Right ventricle myocardium inferior (tissue), 1 donor: ENCODE data around the gene RDX. TPM values are rescaled to one million over a fixed set of nuclear protein-coding genes. Genes with fewer than 3 reads are reported as not detected.

Experiments
- ATAC-seq: fragments of 200-7000 bp; cut with Tn5 transposase; one replicate; pipeline ENCODE4 v1.9.1; 2020; ENCODE audit warnings: mild to moderate bottlenecking, moderate library complexity
- DNase-seq: peaks from one replicate; pipeline ENCODE4 v3.0.0; 2021; ENCODE audit errors: missing footprints
- intact Hi-C: fragments of 100-400 bp; cut with DNase I; formaldehyde crosslinking; loops from one replicate; pipeline ENCODE4 v1.11.0; 2022
- total RNA-seq: library from RNA; stranded (reverse); fragmentation: NEBNext Ultra II Directional; extraction: Animal tissue kit (Norgen Biotek cat#: 25700); gene quantifications from one replicate; pipeline ENCODE4 v1.2.1, GENCODE V29; 2021
- donor health status: DM: no; HTN: yes; CAD: no; lungs with severe emphysema.

RDX gene
- total RNA-seq, 1 donor from 2014 or later = 116 TPM

DNA sequence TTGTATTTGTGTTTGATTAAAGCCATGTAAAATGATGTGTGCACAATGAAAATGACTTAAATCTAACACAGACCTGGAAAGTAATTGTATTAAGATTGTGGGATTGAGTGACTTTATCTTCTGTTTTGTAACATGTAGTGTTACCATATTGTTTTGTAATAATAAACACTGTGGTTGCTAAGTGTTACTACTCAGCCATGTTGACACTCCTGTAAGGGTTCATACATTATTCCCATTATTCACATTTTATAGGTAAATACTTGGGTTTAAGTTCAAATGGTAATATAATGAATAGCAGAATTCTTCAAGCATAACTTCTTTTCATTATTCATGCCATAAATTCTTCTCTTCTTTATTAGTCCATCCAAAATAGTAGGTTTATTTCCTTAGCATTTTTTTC lies 134.2 kb downstream of the RDX start:
- no peak for ATAC-seq
- intact Hi-C loops = no loop called here
- no peak for DNase-seq

GRCh38 chr11:110161061-110161460 lies 135.4 kb downstream of the RDX start:
- no peak for DNase-seq
- intact Hi-C loops = no loop called here
- no peak for ATAC-seq

DNA sequence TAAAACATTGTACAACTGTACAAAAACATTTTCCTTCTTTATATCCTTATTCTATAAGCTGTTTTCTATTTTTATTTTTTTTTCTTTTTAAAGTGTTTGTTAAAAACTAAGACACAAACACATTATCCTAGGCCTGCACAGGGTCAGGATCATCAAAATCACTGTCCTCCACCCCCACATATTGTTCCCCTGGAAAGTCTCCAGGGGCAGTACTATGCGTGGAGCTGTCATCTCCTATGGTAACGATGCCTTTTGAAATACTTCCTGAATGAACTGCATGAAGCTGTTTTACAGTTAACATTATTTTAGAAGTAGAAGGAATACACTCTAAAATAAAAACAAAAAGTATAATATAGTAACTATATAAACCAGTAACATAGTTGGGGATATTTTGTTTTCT lies 136.0 kb downstream of the RDX start:
- ATAC-seq (no peak), DNase-seq (no peak)
- intact Hi-C loops = no loop called here

DNA sequence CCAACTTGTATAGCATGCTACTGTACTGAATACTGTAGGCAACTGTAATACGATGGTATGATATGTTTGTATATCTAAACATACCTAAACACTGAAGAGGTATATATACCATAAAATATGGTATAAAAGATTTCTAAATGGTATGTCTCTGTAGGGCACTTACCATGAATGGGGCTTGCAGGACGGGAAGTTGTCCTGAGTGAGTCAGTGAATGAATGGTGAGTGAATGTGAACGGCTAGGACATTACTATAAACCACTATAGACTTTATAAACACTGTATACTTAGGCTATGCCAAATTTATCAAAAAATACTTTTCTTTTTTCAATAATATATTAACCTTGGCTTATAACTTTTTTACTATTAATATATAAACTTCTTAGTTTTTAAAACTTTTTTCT lies 136.4 kb downstream of the RDX start:
- intact Hi-C loops = no loop called here

GRCh38 chr11:110159476-110159875 lies 136.9 kb downstream of the RDX start:
- ATAC-seq = no peak
- DNase-seq = no peak
- intact Hi-C loops = no loop called here

More for the DNA sequence above, 136.4 kb downstream of the RDX start:
- no peak for DNase-seq
- ATAC-seq = no peak

DNA sequence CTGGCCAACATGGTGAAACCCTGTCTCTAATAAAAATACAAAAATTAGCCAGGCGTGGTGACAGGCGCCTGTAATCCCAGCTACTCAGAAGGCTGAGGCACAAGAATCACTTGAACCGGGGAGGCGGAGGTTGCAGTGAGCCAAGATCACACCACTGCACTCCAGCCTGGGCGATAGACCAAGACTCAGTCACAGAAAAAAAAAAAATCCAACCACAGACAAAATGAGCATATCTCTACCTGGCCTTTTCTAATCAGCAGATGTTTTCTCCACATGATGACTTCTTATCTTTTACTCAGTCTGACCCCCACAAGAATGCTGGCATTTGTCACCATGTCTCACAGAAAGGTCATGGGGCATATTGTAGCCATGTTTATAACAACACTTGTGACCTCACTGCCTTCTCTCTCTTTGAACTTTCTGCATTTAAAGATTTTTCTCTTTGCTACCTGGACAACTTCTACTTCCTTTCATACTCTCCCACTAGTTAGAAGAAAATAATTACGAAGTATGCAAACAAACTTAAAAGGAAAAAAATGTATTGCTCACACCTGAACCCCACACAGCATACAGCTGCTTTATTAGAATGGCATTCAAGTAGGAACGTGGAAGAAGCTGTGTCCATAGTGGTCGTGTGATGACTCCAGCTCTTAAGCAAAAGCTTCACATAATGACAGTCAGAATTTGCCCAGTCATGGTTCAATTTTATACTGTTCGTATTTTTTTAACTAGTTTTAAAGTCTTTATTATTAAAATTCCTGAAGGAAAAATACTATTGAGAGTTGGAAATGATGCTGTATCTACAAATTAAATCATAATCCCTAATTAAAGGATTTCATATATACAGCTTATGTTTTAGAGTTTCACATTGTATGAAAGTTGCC lies 137.9 kb downstream of the RDX start:
- DNase-seq = no peak
- no peak for ATAC-seq

GRCh38 chr11:110156503-110156902 lies 139.9 kb downstream of the RDX start:
- DNase-seq = no peak
- intact Hi-C loops = no loop called here
- ATAC-seq = no peak

More for the DNA sequence above, 137.9 kb downstream of the RDX start:
- intact Hi-C loops = no loop called here

- no peak for ATAC-seq
- intact Hi-C loops = no loop called here
- no peak for DNase-seq
Observed at GRCh38 chr11:110153474-110153873, 142.9 kb downstream of the RDX start.

DNA sequence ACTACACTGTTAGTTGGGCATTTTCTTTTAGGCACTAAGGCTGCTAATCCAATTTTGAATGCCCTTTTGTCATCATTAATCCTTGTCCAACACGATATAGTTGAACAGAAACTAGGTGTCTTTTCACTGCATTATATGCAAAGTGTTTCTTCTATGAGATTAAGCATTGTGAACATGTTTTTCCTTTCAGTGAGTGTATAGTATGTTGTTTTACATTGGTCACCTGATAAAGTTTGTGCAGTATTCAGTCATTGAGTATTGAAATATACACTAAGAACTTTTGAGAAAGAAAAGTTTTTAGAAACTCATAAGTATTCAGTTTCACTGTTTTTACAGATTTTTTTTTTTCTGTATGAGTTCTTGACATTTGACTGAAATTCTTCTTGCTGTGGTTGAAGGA lies 144.2 kb downstream of the RDX start:
- intact Hi-C loops = no loop called here
- DNase-seq (no peak), ATAC-seq (no peak)

DNA sequence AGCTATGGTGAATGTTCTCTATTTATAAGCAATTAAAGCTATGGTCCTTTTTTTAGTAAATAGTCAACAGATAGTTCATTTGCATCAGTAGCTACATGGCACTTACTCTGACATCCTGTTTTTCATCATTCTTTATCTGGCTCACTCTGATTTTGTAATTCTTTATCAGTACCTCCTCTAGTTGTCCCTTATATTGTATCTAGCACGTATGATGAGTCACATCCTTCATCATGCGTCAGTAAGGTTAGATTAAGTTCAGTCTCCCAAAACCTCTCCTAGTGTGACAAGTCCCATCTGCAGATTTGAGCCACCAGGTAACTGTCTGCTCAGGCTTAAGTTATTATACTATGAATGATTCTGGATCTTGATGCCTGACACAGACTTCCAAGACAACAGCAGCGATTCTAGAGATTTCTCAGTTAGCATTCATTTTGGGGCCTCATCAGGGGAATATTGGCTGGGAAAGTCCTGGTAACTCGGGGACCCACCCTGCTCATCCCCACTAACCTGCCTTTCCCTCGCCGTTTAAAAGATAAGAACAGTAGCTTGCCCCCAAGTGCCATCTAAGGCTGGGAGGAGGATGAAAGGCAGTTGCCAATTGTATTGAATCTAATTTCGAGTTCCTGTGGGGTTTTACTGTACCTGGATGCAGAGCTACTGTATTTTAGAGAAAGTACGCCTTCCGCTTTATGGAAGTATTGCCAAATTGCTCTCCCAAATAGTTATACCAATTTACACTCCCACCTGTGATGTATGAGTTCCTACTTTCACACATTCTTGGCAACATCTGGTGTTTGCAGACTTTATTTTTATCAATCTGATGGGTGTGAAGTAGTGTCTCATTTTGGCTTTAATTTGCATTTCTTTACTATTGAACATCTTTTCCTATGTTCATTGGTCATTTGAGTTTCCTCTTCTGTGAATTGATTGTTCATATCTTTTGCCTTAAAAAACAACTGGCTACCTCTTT lies 147.4 kb downstream of the RDX start:
- DNase-seq (no peak), ATAC-seq (peak; percentile 69)
- intact Hi-C loops = no loop called here

GRCh38 chr11:110147962-110148709 lies 148.3 kb downstream of the RDX start:
- intact Hi-C loops = no loop called here
- DNase-seq (no peak), ATAC-seq (peak; percentile 63)

GRCh38 chr11:110141812-110142211 lies 154.6 kb downstream of the RDX start:
- intact Hi-C loops = no loop called here
- DNase-seq (no peak), ATAC-seq (no peak)

DNA sequence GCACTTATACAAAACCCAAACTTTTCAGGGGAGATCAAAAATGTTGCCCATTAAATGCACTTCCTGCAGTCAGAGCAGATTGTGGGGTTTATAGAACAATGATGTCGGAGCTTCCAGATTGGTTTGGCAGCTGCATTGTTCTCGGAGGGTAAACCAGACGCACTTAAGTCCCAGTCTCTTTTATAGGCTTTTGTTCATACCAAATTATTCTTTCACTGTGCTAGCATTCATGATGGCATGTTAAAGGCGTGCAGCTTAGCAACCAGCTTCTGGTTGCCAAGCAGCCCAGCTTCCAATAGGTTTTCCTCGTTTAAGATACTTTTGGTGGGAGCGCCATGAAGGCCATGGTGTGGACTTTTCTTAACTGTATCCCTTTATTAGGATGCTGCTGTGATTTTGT lies 162.3 kb downstream of the RDX start:
- intact Hi-C loops = no loop called here
- DNase-seq (no peak), ATAC-seq (no peak)

GRCh38 chr11:110133160-110133559 lies 163.3 kb downstream of the RDX start:
- intact Hi-C loops = no loop called here
- ATAC-seq (no peak), DNase-seq (no peak)

GRCh38 chr11:110131386-110132123 lies 164.9 kb downstream of the RDX start:
- no peak for ATAC-seq
- no peak for DNase-seq
- intact Hi-C loops = no loop called here

DNA sequence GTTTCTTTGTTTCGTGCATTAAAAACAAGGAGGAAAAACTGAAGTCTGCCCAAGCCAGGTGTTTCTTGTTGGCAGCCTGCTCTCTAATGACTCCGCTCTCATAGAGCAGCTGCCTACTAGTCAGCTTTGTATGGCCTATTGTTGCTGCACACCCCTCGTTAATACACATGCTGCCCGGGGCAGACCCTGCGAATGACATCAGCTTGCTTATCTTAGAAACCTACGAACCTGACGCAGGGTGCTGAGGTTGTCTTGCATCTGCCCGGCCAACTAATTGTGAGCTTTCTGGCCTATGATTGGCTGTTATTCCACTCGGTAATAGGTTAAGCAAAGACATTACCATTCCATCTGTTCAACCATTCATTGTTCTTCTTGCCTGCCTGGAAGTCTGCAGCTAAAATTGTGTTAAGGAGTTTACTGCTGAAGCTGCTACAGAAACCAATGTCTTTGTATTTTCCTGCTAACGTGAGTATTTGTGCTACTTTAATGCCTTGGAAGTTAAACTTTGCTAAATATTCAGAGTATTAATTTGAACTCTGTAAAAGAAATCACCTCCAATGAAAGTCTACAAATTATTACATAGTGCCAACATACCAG lies 165.7 kb downstream of the RDX start:
- intact Hi-C loops = no loop called here
- ATAC-seq (no peak), DNase-seq (no peak)

GRCh38 chr11:110128161-110128560 lies 168.3 kb downstream of the RDX start:
- ATAC-seq (no peak), DNase-seq (no peak)
- intact Hi-C loops = no loop called here

GRCh38 chr11:110126936-110127335 lies 169.5 kb downstream of the RDX start:
- ATAC-seq (no peak), DNase-seq (no peak)
- intact Hi-C loops = no loop called here
